K562 (cell line): ENCODE data around the gene EXOG. TPM values are rescaled to one million over a fixed set of nuclear protein-coding genes. Genes with fewer than 3 reads are reported as not detected.

Experiments used
- ATF7 ChIP-seq: fragments of 450-650 bp; IDR thresholded peaks from 2 replicates; pipeline ENCODE4 v1.7.1; 2014; ENCODE audit warnings: mild to moderate bottlenecking, moderate library complexity
- BCLAF1 ChIP-seq, 2 experiments: fragments of 450-650 bp in 1 of 2; IDR thresholded peaks; 2 replicates each; pipeline ENCODE4 v1.6.1; 2011 to 2017; ENCODE audit warnings: low read depth in 2 of 2, antibody characterized with exemption in 1 of 2, borderline replicate concordance in 1 of 2, low read length in 1 of 2, mild to moderate bottlenecking in 1 of 2, mixed read lengths in 1 of 2; ENCODE audit not compliant: control insufficient read depth in 1 of 2
- BHLHE40 ChIP-seq: IDR thresholded peaks from 2 replicates; pipeline ENCODE4 v1.6.1; 2011; ENCODE audit warnings: low read length, improper control_type of control experiment
- BRD4 ChIP-seq: fragments of 200-600 bp; sonication (generic); IDR thresholded peaks from 2 replicates; pipeline ENCODE4 v1.6.1; 2017; ENCODE audit warnings: inconsistent platforms
- CCNT2 ChIP-seq: IDR thresholded peaks from 2 replicates; pipeline ENCODE4 v1.6.1; 2011; ENCODE audit warnings: borderline replicate concordance, low read depth, mild to moderate bottlenecking, moderate library complexity, mixed read lengths, low read length; ENCODE audit not compliant: insufficient read length; ENCODE audit errors: extremely low read depth
- FOS ChIP-seq: IDR thresholded peaks from 3 replicates; pipeline ENCODE4 v1.6.1; 2011; ENCODE audit not compliant: insufficient read length; ENCODE audit errors: extremely low read depth
- HNRNPLL ChIP-seq: fragments of 200-400 bp; formaldehyde crosslinking; IDR thresholded peaks from 2 replicates; pipeline ENCODE4 v1.6.1; 2017; ENCODE audit warnings: low read length, low read depth, mild to moderate bottlenecking; ENCODE audit not compliant: poor library complexity, severe bottlenecking
- MAZ ChIP-seq, 2 experiments: fragments of 450-650 bp in 1 of 2; sonication (generic) in 1 of 2; formaldehyde crosslinking; IDR thresholded peaks in 1 of 2; conservative IDR thresholded peaks in 1 of 2; 2 replicates each; pipeline versions ENCODE4 v1.4.0 to v1.5.0; 2020; ENCODE audit warnings: mild to moderate bottlenecking in 1 of 2, missing genetic modification reagents in 1 of 2
- PHF20 ChIP-seq: fragments of 450-650 bp; IDR thresholded peaks from 2 replicates; pipeline ENCODE4 v1.6.1; 2018; ENCODE audit not compliant: partially characterized antibody
- POLR2AphosphoS5 ChIP-seq: IDR thresholded peaks from 2 replicates; pipeline ENCODE4 v1.6.1; 2011; ENCODE audit warnings: mild to moderate bottlenecking, low read depth, low read length, moderate library complexity; ENCODE audit not compliant: control insufficient read depth, insufficient read depth
- RBM15 ChIP-seq: fragments of 200-400 bp; formaldehyde crosslinking; IDR thresholded peaks from 2 replicates; pipeline ENCODE4 v1.6.1; 2018; ENCODE audit warnings: mild to moderate bottlenecking, low read length, moderate library complexity; ENCODE audit not compliant: insufficient read depth
- RREB1 ChIP-seq: fragments of 250-450 bp; sonication (Bioruptor Pico); IDR thresholded peaks from 2 replicates; pipeline ENCODE4 v1.4.0; 2020
- SOX6 ChIP-seq: fragments of 450-650 bp; IDR thresholded peaks from 2 replicates; pipeline ENCODE4 v1.6.1; 2014; ENCODE audit warnings: mild to moderate bottlenecking
- U2AF2 ChIP-seq: fragments of 200-400 bp; formaldehyde crosslinking; optimal IDR thresholded peaks from 2 replicates; pipeline ENCODE3; 2017; ENCODE audit warnings: low read depth, mild to moderate bottlenecking, low read length
- ZNF274 ChIP-seq: IDR thresholded peaks from 2 replicates; pipeline ENCODE4 v1.6.1; 2011; ENCODE audit warnings: low read depth, mild to moderate bottlenecking, low read length, moderate library complexity, borderline replicate concordance
- polyA plus RNA-seq, 8 experiments: library from polyadenylated mRNA; depleted of rRNA in 4 of 8; stranded (reverse) in 5 of 8; unstranded in 3 of 8; fragments of >200 nt; fragmentation: Nextera tagmentation in 2 of 8; fragmentation: Illumina TruSeq in 1 of 8; extraction: Ambion mirVana in 2 of 8; extraction: Trizol in 1 of 8; gene quantifications; 2 replicates each; pipeline versions ENCODE4 v1.2.1 to v1.2.3, GENCODE V29; 2011 to 2014; ENCODE audit warnings: inconsistent platforms in 1 of 8, missing spikeins in 1 of 8
- total RNA-seq, 7 experiments: library from RNA; depleted of rRNA in 6 of 7; stranded (reverse); fragments of >200 nt in 6 of 7; fragmentation: Illumina TruSeq in 2 of 7; extraction: Trizol in 2 of 7; gene quantifications; 2 replicates each; pipeline versions ENCODE4 v1.2.1 to v1.2.3, GENCODE V29; 2011 to 2021; ENCODE audit warnings: low replicate concordance in 1 of 7
- TF ChIP-seq, protein P1 (sequence below), 2 experiments: fragments of 450-650 bp; conservative IDR thresholded peaks; 2 replicates each; pipeline ENCODE4 v1.6.1; 2017; ENCODE audit warnings: mild to moderate bottlenecking in 2 of 2, moderate library complexity in 2 of 2

EXOG gene
- total and polyA plus RNA-seq, 9 of the 15 experiments (the other 6 are each of a cell fraction or from before 2014, with no cell fraction given), result 10.8 to 21.7 (median 14.8) TPM

DNA sequence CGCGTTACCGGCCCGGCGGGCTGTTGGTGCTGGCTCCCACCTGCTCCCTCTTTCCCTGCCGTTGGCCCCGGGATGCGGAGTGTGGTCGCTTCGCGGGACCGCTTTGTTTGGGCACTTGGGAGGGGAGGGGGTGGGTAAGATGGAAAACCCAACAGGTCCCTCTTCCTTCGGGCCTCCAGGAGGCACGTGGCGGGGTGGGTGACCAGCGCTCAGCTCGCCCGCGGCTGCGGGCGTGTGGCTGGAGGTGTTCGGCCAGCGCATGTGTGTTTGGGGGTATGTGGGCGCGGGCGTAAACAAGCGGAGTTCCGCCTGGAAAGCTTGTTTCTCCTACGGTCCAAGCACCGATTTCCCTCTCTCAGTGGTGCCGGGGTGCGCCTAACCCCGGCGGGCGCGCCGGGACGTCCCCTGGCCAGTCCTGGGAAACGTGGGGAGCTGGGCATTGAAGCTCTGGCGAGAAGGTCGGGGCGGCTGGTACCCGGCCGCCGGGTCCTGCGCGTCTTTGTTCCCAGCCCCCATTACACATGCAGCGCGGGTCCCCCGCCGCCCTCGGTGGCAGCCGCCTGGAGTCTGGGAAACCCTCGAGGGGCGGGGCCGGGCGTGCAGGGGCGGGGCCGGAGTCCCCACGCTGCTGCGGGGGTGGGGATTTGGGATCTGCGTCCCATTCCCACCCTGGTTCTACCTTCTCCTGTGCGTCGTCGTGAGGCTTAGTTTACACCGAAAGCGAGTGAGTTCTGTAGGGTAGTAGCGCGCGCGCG lies 41.1 kb upstream of the EXOG start (continued):
- TF ChIP-seq ZNF274 (no peak), HNRNPLL (no peak), CCNT2 (peak; percentile 41), SOX6 (no peak), FOS (no peak), RREB1 (CRISPR knock-in tag) (no peak), ATF7 (no peak), RBM15 (no peak), BCLAF1 (IDR thresholded peaks at IDR 0.05; ENCODE audit: borderline replicate concordance in 1 of 2, control insufficient read depth in 1 of 2, low read depth in 2 of 2, low read length in 1 of 2) (no peak), U2AF2 (no peak), MAZ (CRISPR knock-in tag; conservative IDR thresholded peaks at IDR 0.05 in 1 of 2, IDR thresholded peaks at IDR 0.05 in 1 of 2) (no peak; a peak in 1 of 4 replicates), BRD4 (no peak), POLR2AphosphoS5 (no peak), BHLHE40 (no peak; the same call in 1 of the 2 replicates), PHF20 (no peak)
- TF ChIP-seq, protein P1, sequence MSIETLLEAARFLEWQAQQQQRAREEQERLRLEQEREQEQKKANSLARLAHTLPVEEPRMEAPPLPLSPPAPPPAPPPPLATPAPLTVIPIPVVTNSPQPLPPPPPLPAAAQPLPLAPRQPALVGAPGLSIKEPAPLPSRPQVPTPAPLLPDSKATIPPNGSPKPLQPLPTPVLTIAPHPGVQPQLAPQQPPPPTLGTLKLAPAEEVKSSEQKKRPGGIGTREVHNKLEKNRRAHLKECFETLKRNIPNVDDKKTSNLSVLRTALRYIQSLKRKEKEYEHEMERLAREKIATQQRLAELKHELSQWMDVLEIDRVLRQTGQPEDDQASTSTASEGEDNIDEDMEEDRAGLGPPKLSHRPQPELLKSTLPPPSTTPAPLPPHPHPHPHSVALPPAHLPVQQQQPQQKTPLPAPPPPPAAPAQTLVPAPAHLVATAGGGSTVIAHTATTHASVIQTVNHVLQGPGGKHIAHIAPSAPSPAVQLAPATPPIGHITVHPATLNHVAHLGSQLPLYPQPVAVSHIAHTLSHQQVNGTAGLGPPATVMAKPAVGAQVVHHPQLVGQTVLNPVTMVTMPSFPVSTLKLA (conservative IDR thresholded peaks at IDR 0.05), result peak; percentile 83 to 87
